Measurements from ENCODE around the gene KCTD19.

The KCTD19 gene

GRCh38 chr16:67317853-67318252 is 8.7 kb downstream of the KCTD19 start:
- no peak for DNase-seq (ENCODE audit: low read depth)

- no peak for DNase-seq (ENCODE audit: low read depth)
These were observed 13.8 kb downstream of the KCTD19 start for GRCh38 chr16:67312719-67313118.

GRCh38 chr16:67311607-67312488 is 14.7 kb downstream of the KCTD19 start:
- DNase-seq (ENCODE audit: low read depth), result peak; percentile 52

GRCh38 chr16:67310561-67310960 is 16.0 kb downstream of the KCTD19 start:
- no peak for DNase-seq (ENCODE audit: low read depth)

- DNase-seq (ENCODE audit: low read depth), result no peak
These were observed 21.1 kb downstream of the KCTD19 start for GRCh38 chr16:67305216-67306071.

GRCh38 chr16:67304020-67304419 is 22.5 kb downstream of the KCTD19 start:
- DNase-seq (ENCODE audit: low read depth), result no peak

GRCh38 chr16:67302970-67303369 is 23.6 kb downstream of the KCTD19 start:
- DNase-seq (ENCODE audit: low read depth), result no peak

- no peak for DNase-seq (ENCODE audit: low read depth)
These were observed 24.5 kb downstream of the KCTD19 start for GRCh38 chr16:67302076-67302475.

- no peak for DNase-seq (ENCODE audit: low read depth)
These were observed 25.3 kb downstream of the KCTD19 start for GRCh38 chr16:67301080-67301782.

GRCh38 chr16:67299269-67299668 is 27.3 kb downstream of the KCTD19 start:
- no peak for DNase-seq (ENCODE audit: low read depth)

GRCh38 chr16:67298277-67298676 is 28.3 kb downstream of the KCTD19 start:
- DNase-seq (ENCODE audit: low read depth), result no peak

- DNase-seq (ENCODE audit: low read depth), result no peak
These were observed 30.1 kb downstream of the KCTD19 start for GRCh38 chr16:67296420-67296819.

- no peak for DNase-seq (ENCODE audit: low read depth)
These were observed 31.6 kb downstream of the KCTD19 start for GRCh38 chr16:67294938-67295361.

- no peak for DNase-seq (ENCODE audit: low read depth)
These were observed 32.3 kb downstream of the KCTD19 start for GRCh38 chr16:67294171-67294757.

GRCh38 chr16:67291461-67291860 is 35.1 kb downstream of the KCTD19 start:
- DNase-seq (ENCODE audit: low read depth), result no peak

GRCh38 chr16:67287960-67288359 is 38.6 kb downstream of the KCTD19 start:
- DNase-seq (ENCODE audit: low read depth), result no peak

- no peak for DNase-seq (ENCODE audit: low read depth)
These were observed 39.9 kb downstream of the KCTD19 start for GRCh38 chr16:67286441-67287235.

GRCh38 chr16:67284699-67285646 is 41.6 kb downstream of the KCTD19 start:
- DNase-seq (ENCODE audit: low read depth), result no peak

- no peak for DNase-seq (ENCODE audit: low read depth)
These were observed 42.5 kb downstream of the KCTD19 start for GRCh38 chr16:67283826-67284555.

Measured in stimulated activated CD8-positive, alpha-beta memory T cell treated with anti-CD3 and anti-CD28 coated beads, Interleukin-7, amount 100 ng/mL, for 24 hours (primary cell).